Heart left ventricle (tissue), 13 donors: ENCODE data around the gene SLC12A5.

ENCODE experiments used
- POLR2A ChIP-seq, 2 donors: fragments of 450-650 bp; IDR thresholded peaks; one replicate each; pipeline ENCODE4 v1.6.1; 2017; ENCODE audit warnings: antibody characterized with exemption in 2 of 2, mild to moderate bottlenecking in 2 of 2, moderate library complexity in 2 of 2
- TF ChIP-seq, protein P1 (sequence below), 12 donors: fragments of 200-600 bp; sonication (generic) in 4 of 12; IDR thresholded peaks; one replicate each; pipeline versions ENCODE4 v1.5.0 to v1.8.0; 2018 to 2022; ENCODE audit warnings: antibody characterized with exemption in 12 of 12, mild to moderate bottlenecking in 5 of 12
- donor health status: ischemic (EF 13 %, LVEDD 7.1; RV severe dilation, severe dysfunction).
- donor health status: DM: no; HTN: yes; CAD: no.
- donor health status: DM: no; HTN: no; CAD: no.
- donor health status: ischemic (EF 25% LVEDD 6.9; RV normal size, moderate dysfunction).
- donor health status: ischemic (EF 25% LVEDD 5.7; RV mildly dilated, moderate dysfunction).
- donor health status: ischemic (EF 35%, LVEDD 5.7; RV mildly dilated, moderate dysfunction).
- donor health status: nonischemic (EF 11% LVEDD 7.7; RV severe dilation, severe dysfunction).
- donor health status: DM: yes; HTN: yes; CAD: no.
- donor health status: PGD.
- donor health status: ischemic (EF 29% LVEDD 5.4; RV normal size, mild dysfunction).
- donor health status: nonischemic (EF 23%, LVEDD 6.1; RV moderate dilation, normal function).

GRCh38 chr20:46085179-46085851 lies 56.3 kb downstream of the SLC12A5 start:
- TF ChIP-seq, protein P1, sequence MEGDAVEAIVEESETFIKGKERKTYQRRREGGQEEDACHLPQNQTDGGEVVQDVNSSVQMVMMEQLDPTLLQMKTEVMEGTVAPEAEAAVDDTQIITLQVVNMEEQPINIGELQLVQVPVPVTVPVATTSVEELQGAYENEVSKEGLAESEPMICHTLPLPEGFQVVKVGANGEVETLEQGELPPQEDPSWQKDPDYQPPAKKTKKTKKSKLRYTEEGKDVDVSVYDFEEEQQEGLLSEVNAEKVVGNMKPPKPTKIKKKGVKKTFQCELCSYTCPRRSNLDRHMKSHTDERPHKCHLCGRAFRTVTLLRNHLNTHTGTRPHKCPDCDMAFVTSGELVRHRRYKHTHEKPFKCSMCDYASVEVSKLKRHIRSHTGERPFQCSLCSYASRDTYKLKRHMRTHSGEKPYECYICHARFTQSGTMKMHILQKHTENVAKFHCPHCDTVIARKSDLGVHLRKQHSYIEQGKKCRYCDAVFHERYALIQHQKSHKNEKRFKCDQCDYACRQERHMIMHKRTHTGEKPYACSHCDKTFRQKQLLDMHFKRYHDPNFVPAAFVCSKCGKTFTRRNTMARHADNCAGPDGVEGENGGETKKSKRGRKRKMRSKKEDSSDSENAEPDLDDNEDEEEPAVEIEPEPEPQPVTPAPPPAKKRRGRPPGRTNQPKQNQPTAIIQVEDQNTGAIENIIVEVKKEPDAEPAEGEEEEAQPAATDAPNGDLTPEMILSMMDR (IDR thresholded peaks at IDR 0.05): no peak
- no peak for TF ChIP-seq POLR2A (IDR thresholded peaks at IDR 0.05)
